Measurements from ENCODE around the gene SUSD1.
A peak's percentile ranks its signal among the peaks of the same experiment; 100 is the strongest.

Gene SUSD1

DNA sequence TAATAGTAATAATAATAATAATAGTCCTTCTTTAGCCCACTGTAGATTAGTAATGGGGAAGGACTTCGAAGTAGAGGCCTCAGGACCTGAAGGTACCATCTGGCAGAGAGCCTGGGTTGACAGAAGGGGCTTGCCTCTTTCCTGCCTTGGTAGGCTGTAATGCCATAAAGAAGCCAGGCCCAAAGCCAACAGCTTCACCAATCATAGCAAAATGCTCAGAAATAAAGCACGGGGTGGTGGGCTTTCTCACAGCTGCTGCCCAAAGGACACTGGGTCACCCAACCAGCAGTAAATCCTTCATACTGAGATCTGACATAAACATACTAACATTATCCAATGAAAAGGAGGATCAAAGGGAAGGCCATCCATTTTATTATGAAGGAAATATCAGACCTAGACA is 70.7 kb downstream of the SUSD1 start:
- no peak overlapping the region for H3K4me3 ChIP-seq (ENCODE audit: low read depth, low read length)
- TF ChIP-seq, protein P1, sequence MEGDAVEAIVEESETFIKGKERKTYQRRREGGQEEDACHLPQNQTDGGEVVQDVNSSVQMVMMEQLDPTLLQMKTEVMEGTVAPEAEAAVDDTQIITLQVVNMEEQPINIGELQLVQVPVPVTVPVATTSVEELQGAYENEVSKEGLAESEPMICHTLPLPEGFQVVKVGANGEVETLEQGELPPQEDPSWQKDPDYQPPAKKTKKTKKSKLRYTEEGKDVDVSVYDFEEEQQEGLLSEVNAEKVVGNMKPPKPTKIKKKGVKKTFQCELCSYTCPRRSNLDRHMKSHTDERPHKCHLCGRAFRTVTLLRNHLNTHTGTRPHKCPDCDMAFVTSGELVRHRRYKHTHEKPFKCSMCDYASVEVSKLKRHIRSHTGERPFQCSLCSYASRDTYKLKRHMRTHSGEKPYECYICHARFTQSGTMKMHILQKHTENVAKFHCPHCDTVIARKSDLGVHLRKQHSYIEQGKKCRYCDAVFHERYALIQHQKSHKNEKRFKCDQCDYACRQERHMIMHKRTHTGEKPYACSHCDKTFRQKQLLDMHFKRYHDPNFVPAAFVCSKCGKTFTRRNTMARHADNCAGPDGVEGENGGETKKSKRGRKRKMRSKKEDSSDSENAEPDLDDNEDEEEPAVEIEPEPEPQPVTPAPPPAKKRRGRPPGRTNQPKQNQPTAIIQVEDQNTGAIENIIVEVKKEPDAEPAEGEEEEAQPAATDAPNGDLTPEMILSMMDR (IDR thresholded peaks at IDR 0.05; ENCODE audit: borderline replicate concordance, insufficient read depth, low read depth, low read length) = no peak

DNA sequence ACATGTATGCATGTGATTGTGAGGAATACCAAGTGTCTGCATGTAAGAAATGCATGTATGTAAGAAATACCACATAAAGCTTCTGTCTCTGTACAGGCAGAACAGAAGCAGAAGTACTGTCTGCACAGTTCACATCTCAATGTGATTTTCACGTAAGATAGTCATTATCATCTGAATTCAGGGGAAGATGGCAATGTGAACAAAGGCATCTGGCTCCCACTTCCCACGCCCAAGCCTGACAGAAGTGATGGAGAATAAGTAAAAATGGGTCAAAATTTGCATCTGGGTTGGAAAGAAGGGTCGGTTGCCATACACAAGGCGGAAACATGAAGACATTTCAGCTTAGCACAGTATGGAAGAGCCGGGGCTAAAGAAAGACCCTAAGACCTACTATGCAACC is 71.7 kb downstream of the SUSD1 start:
- H3K4me3 ChIP-seq (ENCODE audit: low read depth, low read length) = no peak overlapping the region
- TF ChIP-seq, protein P1 (IDR thresholded peaks at IDR 0.05; ENCODE audit: borderline replicate concordance, insufficient read depth, low read depth, low read length) = no peak

DNA sequence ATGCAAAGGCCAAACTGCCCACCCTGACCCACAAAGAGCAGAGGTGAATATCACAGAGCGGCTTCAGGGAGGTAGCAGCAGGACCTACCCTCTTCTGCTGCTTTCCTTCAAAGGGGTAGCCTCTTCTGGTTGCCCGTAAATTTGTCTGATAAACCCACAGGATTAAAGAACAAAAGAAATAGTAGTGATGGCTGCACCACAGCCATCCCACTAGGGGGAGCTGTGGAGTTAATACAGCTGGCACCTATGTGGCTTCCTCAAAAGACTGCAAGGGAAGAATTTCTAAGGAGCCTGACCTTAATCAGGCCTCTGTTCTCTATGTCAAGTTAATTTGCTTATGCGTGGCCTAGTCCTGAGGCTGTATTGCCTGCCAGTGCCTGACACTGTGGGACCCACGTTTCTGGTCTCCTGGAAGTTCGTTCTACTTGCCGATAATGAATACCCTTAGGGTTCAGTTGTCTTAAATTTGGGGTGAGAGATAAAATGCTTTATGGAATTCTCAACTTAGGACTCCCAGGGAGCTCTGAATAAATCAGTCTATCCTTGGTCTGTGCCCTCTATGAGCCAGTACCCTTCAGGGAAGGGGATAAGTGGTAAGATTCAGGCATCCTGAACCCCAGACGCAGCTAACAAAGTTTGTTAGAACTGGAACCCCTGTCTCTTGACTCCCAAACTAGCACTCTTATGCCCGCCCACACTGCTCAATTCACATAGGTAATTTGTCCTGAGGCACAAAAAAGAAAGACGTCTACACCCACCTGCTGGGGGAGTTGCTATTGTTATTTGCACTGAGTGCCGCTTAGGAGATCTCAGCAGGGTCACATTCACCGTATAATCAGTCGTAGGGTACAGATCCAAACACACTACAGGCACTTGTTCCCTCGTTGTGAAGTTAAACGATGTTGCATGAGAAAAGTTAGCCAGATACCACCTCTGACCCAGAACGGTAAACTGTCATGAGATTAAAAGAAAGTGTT is 77.1 kb downstream of the SUSD1 start:
- no peak overlapping the region for H3K4me3 ChIP-seq (ENCODE audit: low read depth, low read length)
- TF ChIP-seq, protein P1 (IDR thresholded peaks at IDR 0.05; ENCODE audit: borderline replicate concordance, insufficient read depth, low read depth, low read length) = peak; percentile 80

DNA sequence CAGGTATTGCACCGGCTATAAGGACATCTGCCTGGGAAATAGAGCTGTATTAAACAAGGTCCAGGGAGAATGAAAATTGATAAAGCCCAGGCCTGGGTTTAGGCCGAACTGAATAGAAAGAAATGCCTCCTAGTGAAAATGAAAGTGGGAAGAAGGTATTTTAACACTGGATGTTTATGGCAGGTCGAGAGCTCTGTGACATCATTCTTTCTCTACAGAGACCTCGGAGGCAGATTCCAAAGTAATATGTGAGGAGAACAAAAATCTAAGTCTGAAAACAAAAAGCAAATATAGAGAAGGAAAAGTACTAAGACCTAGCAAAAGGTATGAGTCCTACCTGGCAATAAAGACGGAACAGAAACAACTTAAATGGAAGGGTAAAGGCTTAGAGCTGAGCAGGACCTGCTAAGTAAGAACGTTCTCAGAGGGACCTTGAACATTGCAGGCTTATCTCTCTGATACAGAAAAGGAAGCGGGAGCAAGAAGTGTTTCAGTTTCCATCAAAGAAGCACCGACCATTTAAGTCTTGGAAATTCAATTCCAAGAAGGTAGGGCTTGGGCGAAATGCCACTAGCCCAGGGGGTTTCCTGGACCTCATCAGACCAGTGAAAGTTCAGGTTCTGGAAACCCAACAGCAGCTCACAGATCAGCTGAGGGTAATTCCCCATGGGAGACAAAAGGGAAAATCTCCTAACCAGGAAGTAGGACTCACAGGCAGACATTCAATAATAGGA is 80.0 kb downstream of the SUSD1 start:
- TF ChIP-seq, protein P1 (IDR thresholded peaks at IDR 0.05; ENCODE audit: borderline replicate concordance, insufficient read depth, low read depth, low read length) = no peak
- H3K4me3 ChIP-seq (ENCODE audit: low read depth, low read length) = no peak overlapping the region

DNA sequence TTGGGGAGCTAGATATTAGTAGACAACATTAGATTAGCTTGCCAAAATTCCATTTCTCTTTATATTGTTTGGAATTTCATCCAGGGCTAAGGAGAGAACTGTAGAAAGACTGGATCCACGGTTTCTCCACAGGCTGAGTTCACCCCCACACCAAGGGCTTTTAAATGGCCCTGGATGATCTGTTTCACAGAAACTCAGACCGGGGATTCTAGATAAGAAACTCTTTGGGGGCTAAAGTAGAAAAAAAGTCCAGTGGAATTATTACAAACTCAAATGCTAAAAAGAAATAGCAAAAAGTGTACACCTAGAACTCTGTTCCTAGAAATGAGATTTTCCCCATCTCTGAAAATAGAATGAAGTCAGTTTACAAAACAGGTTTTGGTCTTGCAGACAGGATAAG is 80.9 kb downstream of the SUSD1 start:
- no peak overlapping the region for H3K4me3 ChIP-seq (ENCODE audit: low read depth, low read length)
- TF ChIP-seq, protein P1 (IDR thresholded peaks at IDR 0.05; ENCODE audit: borderline replicate concordance, insufficient read depth, low read depth, low read length) = no peak

DNA sequence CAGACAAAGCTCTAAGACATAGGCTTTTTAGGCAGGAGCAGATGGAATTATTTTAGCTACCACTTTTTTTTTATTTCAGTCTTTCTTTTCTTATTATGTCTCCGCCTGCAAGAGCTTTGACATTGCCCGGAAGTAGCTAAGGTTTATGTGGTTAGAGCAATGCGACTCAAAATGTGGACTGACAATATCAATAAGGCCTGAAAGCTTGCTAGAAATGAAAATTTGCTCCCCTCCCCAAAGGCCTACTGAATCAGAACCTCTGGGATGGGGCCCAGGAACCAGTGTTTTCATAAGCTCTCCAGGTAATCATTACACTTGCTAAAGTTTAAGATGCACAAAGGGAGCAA is 81.3 kb downstream of the SUSD1 start:
- H3K4me3 ChIP-seq (ENCODE audit: low read depth, low read length) = no peak overlapping the region
- TF ChIP-seq, protein P1 (IDR thresholded peaks at IDR 0.05; ENCODE audit: borderline replicate concordance, insufficient read depth, low read depth, low read length) = no peak
